WERI-Rb-1 (cell line): Measurements from ENCODE around the gene BCR.

Experiments used
- DNase-seq: peaks from one replicate; pipeline ENCODE4 v3.0.0-alpha.2; 2020
- H3K27ac ChIP-seq: fragments of 250-450 bp; sonication (Bioruptor Pico); 2 replicates; pipeline ENCODE4 v1.5.1; 2020; ENCODE audit warnings: mild to moderate bottlenecking, moderate library complexity
- H3K27me3 ChIP-seq: fragments of 250-450 bp; sonication (Bioruptor Pico); 2 replicates; pipeline ENCODE4 v1.5.1; 2021; ENCODE audit warnings: mild to moderate bottlenecking, low read depth, moderate library complexity; ENCODE audit not compliant: insufficient read depth, severe bottlenecking
- H3K36me3 ChIP-seq: fragments of 250-450 bp; sonication (Bioruptor Pico); 2 replicates; pipeline ENCODE4 v1.5.1; 2020; ENCODE audit warnings: mild to moderate bottlenecking, moderate library complexity
- H3K4me3 ChIP-seq: 2 replicates; pipeline ENCODE4 v1.5.1; 2011; ENCODE audit warnings: low read depth, mild to moderate bottlenecking, control low read depth, low read length
- H3K9me3 ChIP-seq: fragments of 250-450 bp; sonication (Bioruptor Pico); 2 replicates; pipeline ENCODE4 v1.5.1; 2021; ENCODE audit warnings: mild to moderate bottlenecking, moderate library complexity; ENCODE audit not compliant: severe bottlenecking
- CTCF ChIP-seq: IDR thresholded peaks from 2 replicates; pipeline ENCODE4 v1.5.1; 2011; ENCODE audit warnings: low read depth, mild to moderate bottlenecking, control low read depth, inconsistent platforms, low read length

The BCR gene

DNA sequence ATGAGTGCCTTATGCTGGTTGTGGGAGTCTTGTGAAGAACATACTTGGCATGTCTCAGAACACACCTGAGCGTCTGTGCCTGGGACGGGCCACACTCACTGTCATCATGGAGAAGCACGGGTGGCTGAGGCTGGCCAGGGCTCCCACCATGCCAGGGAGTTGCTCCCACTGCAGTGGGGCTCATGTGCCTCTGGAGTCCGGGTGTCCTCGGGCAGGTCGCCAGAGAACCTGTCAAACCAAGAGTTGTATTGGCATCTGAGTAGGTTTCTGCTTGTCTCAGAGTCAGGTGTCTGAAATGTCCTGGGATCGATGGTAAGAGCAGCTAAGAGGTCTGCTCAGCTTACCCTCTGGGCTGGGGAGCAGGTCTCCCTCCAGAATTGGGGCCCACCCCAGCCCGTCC lies 92.1 kb downstream of the BCR start:
- no peak overlapping the region for H3K27ac ChIP-seq
- peaks cover 80% of the 10 kb centered on the region for H3K36me3 ChIP-seq
- H3K9me3 ChIP-seq, result no peaks in the 10 kb centered on the region
- TF ChIP-seq CTCF, result no peak
- H3K4me3 ChIP-seq, result no peak overlapping the region
- H3K27me3 ChIP-seq, result no peaks in the 10 kb centered on the region
- no peak for DNase-seq

DNA sequence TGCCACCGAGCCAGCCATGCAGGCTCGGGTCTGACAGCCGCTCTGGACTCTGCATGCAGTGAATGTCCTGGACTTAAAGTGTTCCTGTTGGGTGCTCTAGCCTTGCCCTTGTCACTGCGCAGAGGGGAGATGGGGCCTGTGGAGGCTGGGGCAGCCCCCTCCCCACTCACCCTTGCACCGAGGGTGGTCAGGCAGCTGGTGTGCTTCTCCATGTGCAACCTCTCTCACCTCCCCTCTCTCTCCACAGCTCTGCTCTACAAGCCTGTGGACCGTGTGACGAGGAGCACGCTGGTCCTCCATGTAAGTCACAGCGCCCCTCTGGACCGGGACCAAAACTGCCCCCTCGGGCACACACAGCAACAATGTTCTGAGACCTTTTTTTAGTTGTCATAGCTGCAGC lies 92.5 kb downstream of the BCR start:
- Histone ChIP-seq H3K4me3 (no peak overlapping the region), H3K9me3 (no peaks in the 10 kb centered on the region), H3K27me3 (no peaks in the 10 kb centered on the region), H3K36me3 (peaks cover 81% of the 10 kb centered on the region), H3K27ac (no peak overlapping the region)
- no peak for DNase-seq
- no peak for TF ChIP-seq CTCF

- Histone ChIP-seq H3K4me3 (no peak overlapping the region), H3K9me3 (no peaks in the 10 kb centered on the region), H3K36me3 (peaks cover 76% of the 10 kb centered on the region), H3K27ac (no peak overlapping the region), H3K27me3 (no peaks in the 10 kb centered on the region)
- TF ChIP-seq CTCF, result no peak
- DNase-seq, result no peak
Observed at GRCh38 chr22:23273445-23274145, 93.3 kb downstream of the BCR start.

GRCh38 chr22:23274146-23274526 lies 93.8 kb downstream of the BCR start:
- H3K27me3 ChIP-seq, result no peaks in the 10 kb centered on the region
- TF ChIP-seq CTCF, result no peak
- H3K4me3 ChIP-seq, result no peak overlapping the region
- H3K36me3 ChIP-seq, result peaks cover 71% of the 10 kb centered on the region
- no peaks in the 10 kb centered on the region for H3K9me3 ChIP-seq
- no peak for DNase-seq
- H3K27ac ChIP-seq, result no peak overlapping the region

DNA sequence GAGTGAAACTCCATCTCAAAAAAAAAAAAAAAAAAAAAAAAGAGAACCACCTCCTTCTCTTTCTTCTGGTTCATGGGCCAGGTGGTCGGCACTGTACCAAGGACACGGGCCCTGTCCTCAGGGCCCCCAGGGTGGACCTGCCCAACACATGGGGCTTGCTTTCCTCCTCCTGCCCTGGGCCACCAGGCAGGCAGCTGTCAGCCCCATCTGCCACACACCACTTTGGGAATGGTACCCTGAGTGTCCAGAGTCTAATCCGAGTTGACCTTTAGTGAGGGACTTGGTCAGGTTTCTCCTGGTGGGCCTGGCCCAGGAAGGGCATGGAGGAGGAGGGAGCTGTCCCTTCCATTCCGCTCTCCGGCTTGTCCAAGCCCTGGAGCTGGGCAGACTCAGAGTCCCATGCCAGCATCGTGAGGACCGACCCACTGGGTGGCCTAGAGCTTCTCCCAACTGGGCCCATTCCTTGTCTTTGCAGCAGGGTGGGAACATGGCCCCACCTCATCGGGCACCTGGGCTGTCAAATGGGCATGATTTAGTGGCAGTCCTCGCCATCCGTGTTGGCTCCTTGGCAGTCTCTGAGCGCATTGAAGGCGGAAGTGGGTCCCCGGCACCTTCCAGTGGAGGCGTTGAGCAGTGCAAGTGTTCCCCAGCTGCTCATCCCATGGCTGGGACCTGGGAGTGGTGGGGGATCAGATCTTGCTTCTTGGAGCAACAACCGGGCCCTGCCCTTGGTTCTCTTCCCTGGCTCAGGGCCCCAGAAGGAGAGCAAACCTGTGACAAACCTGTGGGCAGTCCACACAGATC lies 94.8 kb downstream of the BCR start:
- H3K4me3 ChIP-seq, result no peak overlapping the region
- DNase-seq, result no peak

More for the DNA sequence above, 94.8 kb downstream of the BCR start:
- Histone ChIP-seq H3K27me3 (no peaks in the 10 kb centered on the region), H3K9me3 (no peaks in the 10 kb centered on the region), H3K27ac (no peak overlapping the region), H3K36me3 (peaks cover 72% of the 10 kb centered on the region)
- 0 out of 2 replicates have a peak, but pooled peaks have one; percentile 11 for TF ChIP-seq CTCF
